GM19372 (cell line): ENCODE measurements around the gene SLC22A23.

Experiments used
- ATAC-seq: cut with Tn5 transposase; IDR thresholded peaks from one replicate; pipeline ENCODE4 v1.9.1; 2021; ENCODE audit warnings: mild to moderate bottlenecking, low read depth, moderate library complexity; ENCODE audit not compliant: unreplicated experiment

The SLC22A23 gene

DNA sequence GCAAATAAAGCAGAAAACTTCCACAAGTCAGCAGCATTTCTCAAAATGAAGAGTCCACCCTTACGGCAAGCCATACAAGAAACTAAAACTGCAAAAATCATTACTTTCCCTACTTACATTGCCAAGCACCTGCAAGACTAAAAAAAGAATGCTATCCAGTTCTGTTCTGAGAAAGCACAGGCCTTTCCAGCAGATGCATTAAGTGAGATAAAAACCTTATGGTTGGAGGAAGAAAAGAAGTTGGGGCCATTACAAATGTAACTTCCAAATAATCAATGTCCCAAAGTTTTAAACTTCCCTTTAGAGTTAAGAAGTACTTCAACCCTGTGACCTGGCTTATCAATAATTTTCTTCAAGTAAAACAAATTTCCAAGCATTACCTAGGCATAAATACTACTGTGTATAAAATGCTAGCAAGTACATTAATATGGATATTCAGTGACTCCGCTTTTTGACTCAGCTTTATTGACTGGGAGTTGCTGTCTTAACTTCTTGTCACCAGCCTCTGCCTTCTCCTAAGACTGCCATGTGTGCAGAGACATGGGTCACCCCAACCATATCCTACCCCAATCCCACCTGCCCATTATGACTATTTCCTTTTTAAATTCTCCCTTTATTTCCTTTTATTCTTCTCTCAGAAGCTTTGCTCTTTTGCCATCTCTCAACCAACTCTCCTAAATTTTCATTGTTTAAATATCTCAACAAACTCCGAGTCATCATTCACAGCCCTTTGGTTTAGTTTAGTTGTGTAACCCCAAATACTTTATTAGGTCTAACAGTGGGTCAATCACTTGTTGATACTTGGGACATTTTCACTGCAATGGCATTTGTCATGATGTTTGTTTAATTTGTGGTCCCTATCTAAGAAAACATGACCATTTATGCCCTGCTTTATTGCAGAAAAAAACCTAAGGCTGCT is 49.7 kb downstream of the SLC22A23 start:
- no peak for ATAC-seq

DNA sequence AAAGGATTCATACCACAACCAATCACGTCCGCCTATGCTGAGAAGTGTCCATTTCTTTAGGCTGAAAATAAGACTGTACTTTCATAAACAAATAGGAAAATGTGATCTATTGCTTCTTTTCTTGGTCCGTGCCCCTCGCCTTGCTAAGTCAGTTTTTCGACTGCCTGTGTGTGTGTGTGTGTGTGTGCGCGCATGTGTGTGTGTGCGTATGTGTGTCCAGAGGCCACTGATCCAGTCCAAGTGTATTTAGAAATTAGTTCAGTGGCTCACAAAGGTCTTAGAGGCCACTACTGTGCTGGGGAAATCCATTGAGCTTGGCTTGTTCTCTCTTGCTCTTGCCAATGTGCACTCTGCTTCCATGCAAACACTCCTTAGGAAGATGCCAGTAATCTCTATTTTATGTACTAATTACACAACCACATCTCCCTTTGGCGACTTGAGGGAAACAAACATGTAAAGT is 50.5 kb downstream of the SLC22A23 start:
- ATAC-seq = no peak

DNA sequence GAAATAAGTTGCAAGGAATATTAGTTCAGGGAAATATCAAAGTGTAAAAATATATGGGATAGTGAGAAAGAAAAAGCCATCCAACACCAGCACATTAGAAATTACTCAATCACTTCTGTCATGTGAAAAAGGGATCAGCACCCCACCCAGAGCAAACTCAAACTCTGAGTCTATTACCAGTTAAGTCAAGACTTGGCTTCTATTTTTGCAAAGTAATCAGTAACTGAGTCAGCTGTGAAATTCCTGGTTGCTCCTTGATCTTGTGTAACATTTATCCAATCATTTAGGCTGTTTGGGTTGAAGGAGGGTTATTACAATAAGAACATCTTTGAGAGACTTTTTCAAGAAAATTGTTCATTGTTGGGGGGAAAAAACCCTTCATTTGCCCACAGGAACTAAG is 51.2 kb downstream of the SLC22A23 start:
- ATAC-seq = no peak

DNA sequence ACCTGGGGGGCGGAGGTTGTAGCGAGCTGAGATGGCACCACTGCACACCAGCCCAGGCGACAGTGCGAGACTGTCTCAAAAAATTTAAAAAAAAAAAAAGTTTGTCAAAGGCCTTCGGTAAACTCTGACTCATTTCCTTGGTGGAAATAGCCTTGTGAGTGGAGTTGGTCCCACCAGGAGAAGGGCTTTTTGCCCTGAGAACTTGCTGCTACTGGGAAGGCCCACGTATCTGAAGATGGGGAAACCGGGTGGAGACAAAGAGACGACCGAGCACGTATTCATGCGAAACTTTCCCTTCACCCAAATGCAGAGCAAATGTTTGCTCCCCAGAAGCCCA is 51.7 kb downstream of the SLC22A23 start:
- ATAC-seq = no peak

DNA sequence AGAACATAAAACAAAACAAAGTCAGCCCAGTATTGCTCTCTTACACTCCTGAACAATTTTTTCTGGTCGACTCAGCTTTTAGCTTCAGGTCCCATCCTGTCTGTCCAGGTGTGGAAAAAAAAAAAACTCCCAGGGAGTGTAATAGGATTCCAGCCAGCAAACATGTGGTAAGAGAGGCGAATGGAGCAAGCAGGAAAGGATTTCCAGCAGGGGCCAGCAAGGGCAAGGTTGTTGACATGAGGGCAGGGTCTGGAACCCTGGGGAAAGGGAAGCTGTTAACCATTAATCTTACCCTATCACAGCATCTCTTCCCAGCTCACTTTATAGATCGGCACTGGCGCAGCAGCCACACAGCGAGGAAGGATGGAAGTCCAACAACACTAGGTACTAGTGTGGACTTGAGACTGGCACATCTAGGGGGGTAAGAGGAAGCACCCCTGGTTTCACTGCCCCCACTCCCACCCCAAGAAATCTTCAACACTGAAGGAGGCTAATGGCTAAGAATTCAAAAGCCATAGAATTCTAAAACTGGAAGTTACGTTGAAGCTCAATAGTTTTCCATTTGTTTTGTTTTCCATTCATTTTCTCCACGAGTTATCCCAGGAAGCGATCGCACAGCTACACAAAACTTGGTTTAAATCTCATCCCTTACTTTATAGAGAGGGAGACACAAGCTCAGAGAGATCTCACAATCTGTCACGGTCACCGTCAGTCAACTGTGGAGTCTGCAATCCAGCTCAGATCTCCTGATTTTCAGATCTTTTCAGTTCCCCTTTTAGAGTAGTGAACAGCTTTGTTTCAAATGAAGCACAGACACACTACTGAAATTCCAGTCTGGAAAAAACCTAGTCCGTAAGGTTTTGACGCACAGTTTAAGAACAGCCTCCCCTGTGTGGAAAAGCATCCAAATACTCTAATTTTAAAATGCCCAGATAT is 53.3 kb downstream of the SLC22A23 start:
- ATAC-seq = no peak

DNA sequence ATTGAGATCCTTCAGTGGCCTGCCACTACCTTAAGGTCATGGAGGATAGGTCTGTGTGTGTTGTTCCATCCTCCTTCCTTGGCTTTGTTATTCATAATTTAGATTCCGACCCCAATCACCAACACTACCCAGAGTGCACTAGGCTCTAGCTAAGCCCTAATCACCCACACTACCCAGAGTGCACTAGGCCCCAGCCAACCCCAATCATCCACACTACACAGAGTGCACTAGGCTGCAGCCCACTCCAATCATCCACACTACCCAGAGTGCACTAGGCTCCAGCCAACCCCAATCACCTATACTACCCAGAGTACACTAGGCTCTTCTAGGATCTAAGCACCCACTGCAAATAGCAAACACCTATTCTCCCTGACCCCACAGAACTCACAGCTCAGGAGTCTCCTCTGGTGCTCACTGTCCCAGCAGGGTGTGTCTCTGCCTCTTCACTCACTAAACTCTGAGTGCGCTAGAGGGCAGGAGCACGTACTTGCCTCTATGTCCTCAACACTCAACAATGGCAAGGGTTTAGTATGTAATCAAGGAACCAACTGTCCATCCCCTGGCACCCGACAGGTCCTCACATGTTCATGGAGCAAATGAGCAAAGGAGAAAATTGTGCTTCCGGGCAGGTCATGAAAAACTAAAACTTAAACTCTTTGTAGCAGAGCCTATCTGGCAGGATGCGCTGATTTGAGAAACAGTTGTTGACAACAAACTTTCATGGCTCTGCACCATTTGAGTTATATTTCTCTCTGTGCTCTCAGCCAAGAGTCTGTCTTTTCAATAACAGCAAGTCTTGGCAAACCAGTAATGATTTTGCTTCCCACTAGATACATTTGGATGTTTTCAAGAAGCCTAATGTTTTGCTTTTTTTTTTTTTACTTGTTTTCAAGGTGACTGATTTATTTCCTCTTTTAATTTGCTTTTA is 54.3 kb downstream of the SLC22A23 start:
- no peak for ATAC-seq

DNA sequence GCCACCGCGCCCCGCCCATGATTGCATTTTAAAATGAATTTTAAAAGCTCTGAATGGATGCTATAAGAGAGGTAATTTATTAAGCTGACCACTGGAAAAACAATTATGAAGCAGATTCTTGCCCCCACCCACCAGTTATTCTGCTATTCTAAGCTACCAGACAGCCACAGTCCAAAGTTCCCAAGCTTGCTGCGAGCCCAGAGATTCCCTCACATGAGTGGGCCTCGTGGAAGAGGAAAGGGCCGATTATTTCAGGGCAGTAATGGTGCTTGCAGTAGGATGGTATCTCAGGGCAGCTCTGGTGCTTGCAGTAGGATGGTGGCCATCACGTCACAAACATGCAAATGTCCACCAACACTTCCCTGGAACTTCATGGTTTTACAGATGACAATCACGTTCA is 56.7 kb downstream of the SLC22A23 start:
- ATAC-seq = no peak

DNA sequence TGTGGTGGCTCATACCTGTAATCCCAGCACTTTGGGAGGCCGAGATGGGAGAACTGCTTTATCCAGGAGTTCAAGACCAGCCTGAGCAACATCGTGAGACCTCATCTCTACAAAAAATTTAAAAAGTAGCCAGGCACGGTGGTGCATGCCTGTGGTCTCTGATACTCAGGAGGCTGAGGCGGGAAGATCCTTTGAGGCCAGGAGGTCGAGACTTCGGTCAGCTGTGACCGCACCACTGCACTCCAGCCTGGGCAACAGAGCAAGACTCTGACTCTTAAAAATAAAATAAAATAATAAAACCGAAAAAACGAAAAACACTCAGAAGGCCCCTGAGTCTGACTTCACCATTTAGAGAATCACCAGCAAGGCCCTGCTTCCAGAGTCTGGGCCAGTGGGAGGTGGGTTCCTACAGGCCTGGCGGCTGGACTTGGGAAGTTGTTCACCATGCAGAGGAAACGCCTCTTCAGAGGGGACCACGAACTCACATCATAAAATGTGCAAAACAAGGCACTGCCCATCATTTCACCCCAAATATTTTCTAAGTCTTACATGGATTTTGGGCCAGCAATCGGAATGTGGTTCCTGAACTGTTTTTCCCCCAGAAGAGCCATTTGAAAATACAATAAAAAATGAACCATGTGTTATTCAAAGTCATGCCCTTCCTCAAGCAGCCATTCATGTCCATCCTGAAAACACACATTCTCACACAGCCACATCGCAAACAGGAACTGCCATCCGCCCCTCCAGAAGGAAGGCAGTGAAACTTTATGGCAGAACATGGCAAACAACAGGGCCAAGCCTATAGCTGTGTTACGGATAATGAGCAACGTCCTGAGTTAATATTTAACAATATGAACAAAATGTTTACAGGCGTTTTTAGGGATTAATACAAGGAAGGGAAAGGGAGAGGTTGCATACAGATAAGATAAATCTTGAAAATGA is 57.8 kb downstream of the SLC22A23 start:
- ATAC-seq = no peak

DNA sequence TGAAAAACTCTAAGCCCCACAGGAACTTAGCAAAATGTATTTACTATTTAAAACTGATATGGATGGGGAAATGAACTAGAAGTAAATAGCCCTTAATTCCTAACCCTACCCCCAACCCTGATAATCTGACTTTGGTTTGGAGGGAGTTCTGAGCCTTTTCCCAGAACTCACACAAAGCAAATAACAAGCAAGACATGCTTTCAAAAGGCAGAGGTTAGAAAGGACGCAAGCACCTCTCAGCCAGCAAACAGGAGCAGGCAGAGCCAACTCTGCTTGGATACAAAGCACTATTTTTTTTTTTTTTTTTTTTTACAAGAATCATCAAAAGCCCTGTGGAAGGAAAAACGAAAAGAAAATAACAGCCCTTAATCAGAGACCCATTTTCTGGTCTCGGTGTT is 58.7 kb downstream of the SLC22A23 start:
- no peak for ATAC-seq

DNA sequence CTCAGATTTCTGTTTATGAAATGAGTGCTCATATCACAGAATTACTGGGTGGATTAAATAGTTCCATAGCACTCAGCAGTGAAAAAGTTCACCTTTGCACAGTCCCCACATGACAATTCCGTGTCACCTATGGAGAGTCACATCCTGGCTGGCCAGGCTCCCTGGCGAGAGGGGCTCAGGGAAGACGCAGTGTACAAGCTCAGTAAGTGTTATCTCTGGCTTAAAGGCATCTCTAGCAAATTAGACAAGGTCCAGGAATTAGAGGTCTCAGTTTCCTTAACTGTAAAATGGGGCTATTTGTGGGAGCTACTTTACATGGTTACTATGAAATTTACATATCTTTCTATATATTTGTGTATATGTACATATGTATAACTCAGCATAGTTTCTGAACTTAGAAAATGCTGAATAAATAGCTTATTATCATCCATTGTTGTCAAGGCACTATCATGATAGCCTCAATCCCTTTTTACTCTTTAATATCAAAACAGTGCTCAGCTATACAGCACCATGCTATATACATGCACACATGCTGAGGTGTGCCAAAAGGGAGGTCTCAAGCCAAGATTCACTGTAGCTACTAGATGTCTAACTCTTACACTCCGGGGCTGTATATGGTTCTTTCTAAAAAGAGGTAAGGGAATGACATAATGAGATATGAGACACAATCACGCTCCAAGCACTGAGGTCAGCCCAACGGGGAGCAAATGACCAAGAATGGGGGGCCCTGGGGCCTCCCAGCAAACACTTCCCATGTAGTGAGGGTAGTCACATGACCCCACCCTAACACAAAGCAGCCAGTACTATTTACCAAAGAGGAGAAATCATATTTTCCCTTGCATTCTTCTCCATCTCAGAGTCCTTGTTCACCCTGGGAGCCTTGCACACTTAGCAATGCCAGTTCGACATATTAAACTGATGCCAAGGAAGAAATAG is 59.4 kb downstream of the SLC22A23 start:
- ATAC-seq = no peak

DNA sequence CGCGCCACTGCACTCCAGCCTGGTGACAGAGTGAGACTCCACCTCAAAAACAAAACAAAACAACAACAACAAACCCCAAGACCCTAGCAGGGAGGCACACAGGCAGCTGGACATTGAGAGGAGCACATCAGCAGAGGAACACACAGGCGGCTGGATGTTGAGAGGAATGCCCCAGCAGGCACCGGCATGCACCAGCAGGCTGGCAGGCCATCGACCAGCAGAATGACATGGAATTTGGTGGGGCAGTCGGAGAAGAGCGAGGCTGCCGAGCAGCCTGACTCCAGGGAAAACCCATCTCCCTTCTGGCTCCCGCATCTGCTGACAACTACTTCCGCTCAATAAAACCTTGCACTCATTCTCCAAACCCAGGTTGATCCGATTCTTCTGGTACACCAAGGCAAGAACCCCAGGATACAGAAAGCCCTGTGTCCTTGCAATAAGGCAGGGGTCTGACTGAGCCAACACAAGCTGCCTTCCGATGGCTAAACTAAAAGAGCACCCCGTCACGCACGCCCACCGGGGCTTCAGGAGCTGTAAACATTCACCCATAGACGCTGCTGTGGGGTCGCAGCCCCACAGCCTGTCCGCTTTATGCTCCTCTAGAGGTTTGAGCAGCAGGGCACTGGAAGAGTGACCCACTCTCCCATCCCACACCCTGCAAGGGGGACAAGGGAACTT is 60.2 kb downstream of the SLC22A23 start:
- ATAC-seq = no peak

DNA sequence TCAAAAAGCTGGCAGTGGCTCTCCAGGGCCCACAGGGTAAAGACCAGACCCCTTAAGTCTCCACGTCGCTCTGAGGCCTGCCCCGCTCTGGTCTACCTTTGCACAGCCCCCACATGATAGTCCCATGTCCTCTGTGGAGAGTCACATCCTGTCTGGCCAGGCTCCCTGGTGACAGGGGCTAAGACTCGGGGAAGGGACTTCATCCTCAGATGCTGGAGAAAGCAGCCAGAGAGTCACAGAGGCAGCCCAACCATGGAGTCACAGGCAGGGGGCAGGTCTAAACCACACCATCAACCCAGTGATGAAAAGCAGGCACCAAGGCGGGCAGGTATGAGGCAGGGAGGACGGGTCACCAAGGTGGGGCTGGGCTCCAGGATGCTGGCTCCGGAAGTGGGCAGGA is 62.2 kb downstream of the SLC22A23 start:
- no peak for ATAC-seq

DNA sequence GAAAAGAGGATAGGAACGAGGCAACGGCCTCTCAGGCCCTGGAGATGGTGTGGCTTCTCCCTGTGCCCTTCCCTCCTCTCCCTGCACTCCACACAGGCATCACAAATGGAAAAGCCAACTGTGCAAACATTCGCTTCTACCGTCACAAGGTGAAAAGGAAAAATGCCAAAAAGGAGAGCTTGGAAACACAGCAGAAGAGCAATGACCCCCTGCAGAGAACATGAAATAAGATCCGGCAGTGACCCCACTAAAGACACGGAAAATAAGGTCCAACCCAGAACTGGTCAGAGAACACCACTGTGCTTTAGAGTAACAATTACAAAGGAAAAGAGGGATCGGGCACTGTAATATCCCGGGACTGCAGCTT is 63.0 kb downstream of the SLC22A23 start:
- ATAC-seq = no peak

DNA sequence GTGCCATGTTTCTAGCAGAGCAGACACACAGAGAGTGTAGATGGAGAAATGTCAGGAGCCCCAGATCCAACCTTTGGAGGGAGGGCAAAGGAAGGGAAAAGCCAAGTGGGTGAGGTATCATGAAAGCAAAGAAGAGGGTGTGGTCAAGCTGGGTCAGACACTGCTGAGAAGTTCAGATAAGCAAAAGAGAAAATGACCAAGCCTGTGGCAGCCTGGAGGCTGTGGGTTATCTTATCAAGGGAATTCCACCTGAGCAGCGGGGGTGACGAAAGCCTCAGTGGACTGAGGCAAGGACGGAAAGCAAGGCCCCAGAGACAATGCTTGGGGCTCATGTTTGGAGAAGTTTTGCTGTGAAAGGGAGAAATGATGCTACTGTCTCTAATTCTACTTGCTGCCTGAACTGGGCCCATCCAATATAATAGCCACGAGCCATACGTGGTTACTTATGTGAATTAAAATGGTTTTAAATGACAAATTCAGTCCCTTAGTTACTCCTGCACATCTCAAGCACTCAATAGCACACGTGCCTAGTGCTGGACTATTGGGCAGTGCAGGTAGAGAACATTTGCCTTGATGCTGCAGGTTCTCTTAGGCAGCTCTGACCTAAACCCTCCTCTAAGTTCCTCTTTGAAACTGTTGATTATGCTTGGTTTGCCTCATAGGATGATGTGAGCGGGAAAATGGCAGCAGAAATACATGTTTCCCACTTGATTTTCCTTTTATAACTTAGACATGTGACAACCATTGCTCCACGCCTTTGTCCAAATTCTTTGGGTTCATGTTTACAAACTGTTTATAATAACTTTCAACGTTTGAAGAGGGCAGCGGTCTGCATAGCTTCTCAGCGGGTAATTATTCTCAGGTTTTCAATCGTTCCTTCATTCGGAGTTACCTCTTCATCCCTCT is 63.7 kb downstream of the SLC22A23 start:
- no peak for ATAC-seq

DNA sequence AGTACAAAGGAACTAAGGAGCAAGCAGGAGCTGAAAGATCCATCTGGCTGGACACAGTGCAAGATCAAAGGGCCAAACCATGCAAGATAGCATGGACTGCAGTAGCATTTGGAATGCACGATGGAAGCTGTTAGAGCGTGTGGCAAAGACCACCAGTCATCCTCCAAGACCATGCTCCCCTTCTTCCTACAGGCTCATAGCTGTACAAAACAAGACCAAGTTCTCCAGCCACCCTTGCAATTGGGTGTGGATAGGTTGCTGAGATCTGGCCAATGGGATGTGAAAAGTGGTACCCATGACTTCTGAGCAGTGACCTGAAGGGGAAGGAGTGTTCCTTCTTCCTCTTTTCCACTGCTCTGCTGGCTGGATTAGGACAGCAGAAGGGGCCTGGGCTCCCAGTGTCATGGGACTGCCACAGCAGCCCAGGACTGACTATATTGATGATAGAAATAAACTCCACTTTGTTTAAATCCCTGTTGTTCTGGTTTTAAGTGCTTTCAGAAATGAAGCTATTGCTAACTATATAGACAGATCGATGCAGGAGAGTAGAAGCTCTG is 64.9 kb downstream of the SLC22A23 start:
- ATAC-seq = no peak

DNA sequence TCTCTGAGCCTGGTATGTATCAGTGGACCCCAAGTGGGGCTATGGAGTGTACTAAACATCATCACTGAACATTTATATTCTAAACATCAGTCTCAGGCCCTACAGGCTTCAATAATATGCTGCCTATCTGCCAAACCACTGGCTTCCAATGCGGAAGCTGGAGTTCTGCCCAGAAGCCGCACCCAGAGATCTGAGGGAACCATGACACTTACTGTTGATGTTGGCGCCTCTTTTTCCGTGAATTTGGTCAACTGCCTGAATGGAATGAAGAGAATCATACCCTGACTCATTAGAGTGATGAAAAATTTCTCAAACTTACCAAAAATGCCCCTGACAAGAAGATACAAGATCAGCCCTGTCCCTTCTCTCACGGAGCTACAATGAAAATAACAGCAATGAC is 66.2 kb downstream of the SLC22A23 start:
- no peak for ATAC-seq
